Astrocyte of the spinal cord (primary cell): ENCODE results near the gene FOSB.

ENCODE experiments used
- DNase-seq: peaks from one replicate; pipeline ENCODE4 v3.0.0; 2011; ENCODE audit warnings: low read depth, low spot score
- H3K4me3 ChIP-seq: 2 replicates; pipeline ENCODE4 v1.5.1; 2011; ENCODE audit warnings: low read depth, mild to moderate bottlenecking, low read length, moderate library complexity
- in situ Hi-C: cut with HindIII; loops from 2 replicates; pipeline ENCODE4 v1.10.0; 2017; ENCODE audit warnings: low sequenced_read_pairs
- TF ChIP-seq, protein P1 (sequence below): IDR thresholded peaks from 2 replicates; pipeline ENCODE4 v1.5.1; 2012; ENCODE audit warnings: low read depth, mild to moderate bottlenecking, low read length, inconsistent platforms

The FOSB gene

DNA sequence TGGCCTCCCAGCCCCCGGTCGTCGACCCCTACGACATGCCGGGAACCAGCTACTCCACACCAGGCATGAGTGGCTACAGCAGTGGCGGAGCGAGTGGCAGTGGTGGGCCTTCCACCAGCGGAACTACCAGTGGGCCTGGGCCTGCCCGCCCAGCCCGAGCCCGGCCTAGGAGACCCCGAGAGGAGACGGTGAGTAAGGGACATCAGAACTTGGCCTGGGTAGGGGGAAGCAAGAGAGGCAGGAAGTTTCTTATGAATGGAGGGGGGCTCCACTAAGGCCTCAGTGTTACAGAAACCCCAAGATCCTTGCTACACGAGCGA lies 2.9 kb downstream of the FOSB start:
- TF ChIP-seq, protein P1, sequence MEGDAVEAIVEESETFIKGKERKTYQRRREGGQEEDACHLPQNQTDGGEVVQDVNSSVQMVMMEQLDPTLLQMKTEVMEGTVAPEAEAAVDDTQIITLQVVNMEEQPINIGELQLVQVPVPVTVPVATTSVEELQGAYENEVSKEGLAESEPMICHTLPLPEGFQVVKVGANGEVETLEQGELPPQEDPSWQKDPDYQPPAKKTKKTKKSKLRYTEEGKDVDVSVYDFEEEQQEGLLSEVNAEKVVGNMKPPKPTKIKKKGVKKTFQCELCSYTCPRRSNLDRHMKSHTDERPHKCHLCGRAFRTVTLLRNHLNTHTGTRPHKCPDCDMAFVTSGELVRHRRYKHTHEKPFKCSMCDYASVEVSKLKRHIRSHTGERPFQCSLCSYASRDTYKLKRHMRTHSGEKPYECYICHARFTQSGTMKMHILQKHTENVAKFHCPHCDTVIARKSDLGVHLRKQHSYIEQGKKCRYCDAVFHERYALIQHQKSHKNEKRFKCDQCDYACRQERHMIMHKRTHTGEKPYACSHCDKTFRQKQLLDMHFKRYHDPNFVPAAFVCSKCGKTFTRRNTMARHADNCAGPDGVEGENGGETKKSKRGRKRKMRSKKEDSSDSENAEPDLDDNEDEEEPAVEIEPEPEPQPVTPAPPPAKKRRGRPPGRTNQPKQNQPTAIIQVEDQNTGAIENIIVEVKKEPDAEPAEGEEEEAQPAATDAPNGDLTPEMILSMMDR: no peak
- in situ Hi-C loops: no loop called here
- DNase-seq: no peak
- H3K4me3 ChIP-seq: no peak overlapping the region

DNA sequence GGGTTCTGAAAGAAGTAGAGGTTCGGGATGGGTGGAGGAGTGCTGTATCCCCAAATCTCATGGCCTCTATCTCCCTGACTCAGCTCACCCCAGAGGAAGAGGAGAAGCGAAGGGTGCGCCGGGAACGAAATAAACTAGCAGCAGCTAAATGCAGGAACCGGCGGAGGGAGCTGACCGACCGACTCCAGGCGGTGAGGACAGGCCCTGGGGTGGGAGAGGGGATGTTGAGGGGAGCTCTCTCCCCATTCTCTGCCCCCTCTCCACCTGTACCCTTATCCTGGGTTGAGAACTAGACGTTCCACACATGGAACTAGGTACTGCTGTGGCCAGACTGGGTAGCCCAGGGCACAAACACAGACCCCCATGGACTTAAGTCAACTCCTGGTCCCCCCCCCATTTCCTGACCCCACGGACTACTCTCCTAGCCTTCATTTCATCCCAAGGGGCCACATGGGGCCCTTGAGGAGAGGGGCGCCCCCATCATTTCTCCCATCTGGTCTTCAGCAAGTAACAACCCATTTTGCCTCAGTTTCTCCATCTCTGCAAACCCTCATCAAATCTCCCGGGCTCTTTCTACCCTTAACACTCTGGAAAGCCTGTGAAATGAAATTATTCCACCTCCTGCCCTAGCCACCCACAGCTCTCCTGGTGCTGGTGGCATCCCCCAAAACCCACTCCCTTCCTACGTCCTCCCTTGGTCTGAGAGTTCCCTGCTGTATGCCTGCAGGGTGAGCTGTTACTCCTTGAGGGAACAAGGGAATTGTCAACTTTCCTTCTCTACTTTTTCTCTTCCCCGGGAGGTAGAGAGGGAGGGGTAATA lies 3.5 kb downstream of the FOSB start:
- in situ Hi-C loops: no loop called here
- TF ChIP-seq, protein P1: no peak
- no peak overlapping the region for H3K4me3 ChIP-seq
- DNase-seq: no peak

DNA sequence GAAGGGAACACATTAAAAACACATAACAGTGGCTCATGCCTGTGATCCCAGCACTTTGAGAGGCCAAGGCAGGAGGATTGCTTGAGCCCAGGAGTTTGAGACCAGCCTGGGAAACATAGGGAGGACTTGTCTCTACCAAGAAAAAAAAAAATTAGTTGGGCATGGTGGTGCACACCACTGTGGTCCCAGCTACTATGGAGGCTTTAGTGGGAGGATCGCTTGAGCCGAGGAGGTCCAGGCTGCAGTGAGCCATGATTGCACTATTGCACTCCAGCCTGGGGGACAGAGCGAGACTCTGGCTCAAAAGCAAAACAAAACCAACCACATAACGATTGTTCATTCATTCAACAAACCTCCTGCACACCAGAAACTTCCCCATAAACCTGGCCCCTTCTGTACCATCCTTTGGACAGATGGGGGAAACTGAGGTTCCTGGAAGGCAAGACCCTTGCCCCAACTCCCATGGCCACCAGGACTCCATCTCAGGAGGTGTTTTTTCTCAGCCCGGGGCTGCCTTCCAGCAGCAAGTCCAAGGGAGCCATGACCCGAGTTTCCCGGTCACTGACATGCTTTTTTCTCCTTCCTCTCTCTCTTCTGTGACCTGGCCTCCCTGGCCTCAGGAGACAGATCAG lies 4.3 kb downstream of the FOSB start:
- TF ChIP-seq, protein P1: no peak
- no peak overlapping the region for H3K4me3 ChIP-seq
- in situ Hi-C loops: no loop called here
- peak; percentile 8 for DNase-seq

DNA sequence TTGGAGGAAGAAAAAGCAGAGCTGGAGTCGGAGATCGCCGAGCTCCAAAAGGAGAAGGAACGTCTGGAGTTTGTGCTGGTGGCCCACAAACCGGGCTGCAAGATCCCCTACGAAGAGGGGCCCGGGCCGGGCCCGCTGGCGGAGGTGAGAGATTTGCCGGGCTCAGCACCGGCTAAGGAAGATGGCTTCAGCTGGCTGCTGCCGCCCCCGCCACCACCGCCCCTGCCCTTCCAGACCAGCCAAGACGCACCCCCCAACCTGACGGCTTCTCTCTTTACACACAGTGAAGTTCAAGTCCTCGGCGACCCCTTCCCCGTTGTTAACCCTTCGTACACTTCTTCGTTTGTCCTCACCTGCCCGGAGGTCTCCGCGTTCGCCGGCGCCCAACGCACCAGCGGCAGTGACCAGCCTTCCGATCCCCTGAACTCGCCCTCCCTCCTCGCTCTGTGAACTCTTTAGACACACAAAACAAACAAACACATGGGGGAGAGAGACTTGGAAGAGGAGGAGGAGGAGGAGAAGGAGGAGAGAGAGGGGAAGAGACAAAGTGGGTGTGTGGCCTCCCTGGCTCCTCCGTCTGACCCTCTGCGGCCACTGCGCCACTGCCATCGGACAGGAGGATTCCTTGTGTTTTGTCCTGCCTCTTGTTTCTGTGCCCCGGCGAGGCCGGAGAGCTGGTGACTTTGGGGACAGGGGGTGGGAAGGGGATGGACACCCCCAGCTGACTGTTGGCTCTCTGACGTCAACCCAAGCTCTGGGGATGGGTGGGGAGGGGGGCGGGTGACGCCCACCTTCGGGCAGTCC lies 5.0 kb downstream of the FOSB start:
- DNase-seq: peak; percentile 18
- H3K4me3 ChIP-seq: peak overlapping the region; percentile 7
- in situ Hi-C loops: no loop called here
- TF ChIP-seq, protein P1: no peak

DNA sequence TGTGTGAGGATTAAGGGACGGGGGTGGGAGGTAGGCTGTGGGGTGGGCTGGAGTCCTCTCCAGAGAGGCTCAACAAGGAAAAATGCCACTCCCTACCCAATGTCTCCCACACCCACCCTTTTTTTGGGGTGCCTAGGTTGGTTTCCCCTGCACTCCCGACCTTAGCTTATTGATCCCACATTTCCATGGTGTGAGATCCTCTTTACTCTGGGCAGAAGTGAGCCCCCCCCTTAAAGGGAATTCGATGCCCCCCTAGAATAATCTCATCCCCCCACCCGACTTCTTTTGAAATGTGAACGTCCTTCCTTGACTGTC lies 5.5 kb downstream of the FOSB start:
- no peak for DNase-seq
- in situ Hi-C loops: no loop called here
- TF ChIP-seq, protein P1: no peak
- no peak overlapping the region for H3K4me3 ChIP-seq

DNA sequence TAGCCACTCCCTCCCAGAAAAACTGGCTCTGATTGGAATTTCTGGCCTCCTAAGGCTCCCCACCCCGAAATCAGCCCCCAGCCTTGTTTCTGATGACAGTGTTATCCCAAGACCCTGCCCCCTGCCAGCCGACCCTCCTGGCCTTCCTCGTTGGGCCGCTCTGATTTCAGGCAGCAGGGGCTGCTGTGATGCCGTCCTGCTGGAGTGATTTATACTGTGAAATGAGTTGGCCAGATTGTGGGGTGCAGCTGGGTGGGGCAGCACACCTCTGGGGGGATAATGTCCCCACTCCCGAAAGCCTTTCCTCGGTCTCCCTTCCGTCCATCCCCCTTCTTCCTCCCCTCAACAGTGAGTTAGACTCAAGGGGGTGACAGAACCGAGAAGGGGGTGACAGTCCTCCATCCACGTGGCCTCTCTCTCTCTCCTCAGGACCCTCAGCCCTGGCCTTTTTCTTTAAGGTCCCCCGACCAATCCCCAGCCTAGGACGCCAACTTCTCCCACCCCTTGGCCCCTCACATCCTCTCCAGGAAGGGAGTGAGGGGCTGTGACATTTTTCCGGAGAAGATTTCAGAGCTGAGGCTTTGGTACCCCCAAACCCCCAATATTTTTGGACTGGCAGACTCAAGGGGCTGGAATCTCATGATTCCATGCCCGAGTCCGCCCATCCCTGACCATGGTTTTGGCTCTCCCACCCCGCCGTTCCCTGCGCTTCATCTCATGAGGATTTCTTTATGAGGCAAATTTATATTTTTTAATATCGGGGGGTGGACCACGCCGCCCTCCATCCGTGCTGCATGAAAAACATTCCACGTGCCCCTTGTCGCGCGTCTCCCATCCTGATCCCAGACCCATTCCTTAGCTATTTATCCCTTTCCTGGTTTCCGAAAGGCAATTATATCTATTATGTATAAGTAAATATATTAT lies 6.1 kb downstream of the FOSB start:
- in situ Hi-C loops: no loop called here
- TF ChIP-seq, protein P1: no peak
- DNase-seq: peak; percentile 14
- H3K4me3 ChIP-seq: no peak overlapping the region
